WTC11 (cell line): ENCODE measurements around the gene SLC25A45. TPM values are rescaled to one million over a fixed set of nuclear protein-coding genes. Genes with fewer than 3 reads are reported as not detected.

ENCODE experiments used
- ATAC-seq: fragments of 200-7000 bp; cut with Tn5 transposase; 2 replicates; pipeline ENCODE4 v1.10.0; 2021; ENCODE audit warnings: mild to moderate bottlenecking, moderate library complexity
- CTCF ChIA-PET: fragments of 300-600 bp; sonication (Branson Sonifier 250); formaldehyde crosslinking; loops from one replicate; lab custom pipeline; 2021; ENCODE audit warnings: antibody characterized with exemption; lab: Charles Lee
- POLR2A ChIA-PET: fragments of 350-600 bp; sonication (Branson Sonifier 250); formaldehyde crosslinking; loops from one replicate; lab custom pipeline; 2021; ENCODE audit warnings: antibody characterized with exemption; lab: Charles Lee
- DNase-seq: peaks from one replicate; pipeline ENCODE4 v3.0.0; 2021; ENCODE audit warnings: low spot score
- H3K27ac Mint-ChIP-seq: 2 replicates; pipeline ENCODE4 v1.8.0; 2021; ENCODE audit warnings: mixed read lengths
- H3K27me3 Mint-ChIP-seq: 2 replicates; pipeline ENCODE4 v1.8.0; 2021; ENCODE audit warnings: low read depth, mild to moderate bottlenecking, moderate library complexity, mixed read lengths
- H3K36me3 Mint-ChIP-seq: 2 replicates; pipeline ENCODE4 v1.8.0; 2021; ENCODE audit warnings: mixed read lengths
- H3K4me1 Mint-ChIP-seq: 2 replicates; pipeline ENCODE4 v1.8.0; 2022; ENCODE audit warnings: mixed read lengths
- H3K4me3 Mint-ChIP-seq: 2 replicates; pipeline ENCODE4 v1.8.0; 2021; ENCODE audit warnings: mild to moderate bottlenecking, moderate library complexity, mixed read lengths
- H3K9me3 Mint-ChIP-seq: 2 replicates; pipeline ENCODE4 v1.8.0; 2021; ENCODE audit warnings: mixed read lengths
- ATF3 ChIP-seq: sonication (generic); formaldehyde crosslinking; conservative IDR thresholded peaks from 2 replicates; pipeline ENCODE4 v1.8.1; 2022; ENCODE audit warnings: mild to moderate bottlenecking, missing genetic modification reagents
- CREB1 ChIP-seq: sonication (generic); formaldehyde crosslinking; IDR thresholded peaks from 2 replicates; pipeline ENCODE4 v1.8.0; 2023; ENCODE audit warnings: mild to moderate bottlenecking, missing genetic modification reagents
- CREM ChIP-seq: sonication (generic); formaldehyde crosslinking; IDR thresholded peaks from 2 replicates; pipeline ENCODE4 v1.8.1; 2022; ENCODE audit warnings: mild to moderate bottlenecking, missing genetic modification reagents, moderate library complexity
- E2F5 ChIP-seq: sonication (generic); formaldehyde crosslinking; IDR thresholded peaks from 2 replicates; pipeline ENCODE4 v1.8.1; 2022; ENCODE audit warnings: mild to moderate bottlenecking, moderate library complexity, missing genetic modification reagents
- ERG ChIP-seq: fragments of 250-450 bp; sonication (Bioruptor Pico); IDR thresholded peaks from 2 replicates; pipeline ENCODE4 v1.8.0; 2021; ENCODE audit warnings: mild to moderate bottlenecking
- ETV6 ChIP-seq: sonication (generic); formaldehyde crosslinking; IDR thresholded peaks from 2 replicates; pipeline ENCODE4 v1.8.1; 2022; ENCODE audit warnings: mild to moderate bottlenecking, missing genetic modification reagents
- FOXK1 ChIP-seq: sonication (generic); formaldehyde crosslinking; IDR thresholded peaks from 2 replicates; pipeline ENCODE4 v1.8.0; 2022; ENCODE audit warnings: mild to moderate bottlenecking, moderate library complexity, missing genetic modification reagents
- GABPB1 ChIP-seq: sonication (generic); formaldehyde crosslinking; IDR thresholded peaks from 2 replicates; pipeline ENCODE4 v1.8.1; 2023; ENCODE audit warnings: mild to moderate bottlenecking, missing genetic modification reagents
- MAX ChIP-seq: sonication (generic); formaldehyde crosslinking; IDR thresholded peaks from 2 replicates; pipeline ENCODE4 v1.8.0; 2022; ENCODE audit warnings: mild to moderate bottlenecking, missing genetic modification reagents
- MYBL2 ChIP-seq: sonication (generic); formaldehyde crosslinking; IDR thresholded peaks from 2 replicates; pipeline ENCODE4 v1.8.1; 2023; ENCODE audit warnings: mild to moderate bottlenecking, moderate library complexity, missing genetic modification reagents
- NFE2L1 ChIP-seq: sonication (generic); formaldehyde crosslinking; IDR thresholded peaks from 2 replicates; pipeline ENCODE4 v1.8.1; 2023; ENCODE audit warnings: missing genetic modification reagents
- NR1H2 ChIP-seq: sonication (generic); formaldehyde crosslinking; IDR thresholded peaks from 2 replicates; pipeline ENCODE4 v1.9.0; 2021; ENCODE audit warnings: mild to moderate bottlenecking, moderate library complexity, missing genetic modification reagents
- PREB ChIP-seq: sonication (generic); formaldehyde crosslinking; IDR thresholded peaks from 2 replicates; pipeline ENCODE4 v1.8.1; 2022; ENCODE audit warnings: mild to moderate bottlenecking, missing genetic modification reagents, moderate library complexity, borderline replicate concordance
- SMAD3 ChIP-seq: sonication (generic); formaldehyde crosslinking; IDR thresholded peaks from 2 replicates; pipeline ENCODE4 v1.8.0; 2022; ENCODE audit warnings: missing genetic modification reagents, mild to moderate bottlenecking, borderline replicate concordance
- SP1 ChIP-seq: sonication (generic); formaldehyde crosslinking; conservative IDR thresholded peaks from 2 replicates; pipeline ENCODE4 v1.8.1; 2022; ENCODE audit warnings: missing genetic modification reagents
- STAT6 ChIP-seq: sonication (generic); formaldehyde crosslinking; conservative IDR thresholded peaks from 2 replicates; pipeline ENCODE4 v1.8.1; 2023; ENCODE audit warnings: mild to moderate bottlenecking, low read depth, missing genetic modification reagents, moderate library complexity
- TP53 ChIP-seq: sonication (generic); formaldehyde crosslinking; IDR thresholded peaks from 2 replicates; pipeline ENCODE4 v1.8.1; 2023; ENCODE audit warnings: mild to moderate bottlenecking, missing genetic modification reagents
- ZNF219 ChIP-seq: sonication (generic); formaldehyde crosslinking; IDR thresholded peaks from 2 replicates; pipeline ENCODE4 v1.8.0; 2023; ENCODE audit warnings: missing genetic modification reagents, mild to moderate bottlenecking, borderline replicate concordance
- ZNF232 ChIP-seq: sonication (generic); formaldehyde crosslinking; IDR thresholded peaks from 2 replicates; pipeline ENCODE4 v1.8.0; 2022; ENCODE audit warnings: mild to moderate bottlenecking, missing genetic modification reagents
- total RNA-seq: library from RNA; stranded (reverse); gene quantifications from 3 replicates; pipeline ENCODE4 v1.2.3, GENCODE V29; 2021
- TF ChIP-seq, protein P1 (sequence below): sonication (generic); formaldehyde crosslinking; IDR thresholded peaks from 2 replicates; pipeline ENCODE4 v1.8.0; 2022; ENCODE audit warnings: mild to moderate bottlenecking, missing genetic modification reagents
- TF ChIP-seq, protein P2 (sequence below): sonication (generic); formaldehyde crosslinking; IDR thresholded peaks from 2 replicates; pipeline ENCODE4 v1.8.1; 2023; ENCODE audit warnings: mild to moderate bottlenecking, missing genetic modification reagents, moderate library complexity
- TF ChIP-seq, protein P3 (sequence below): sonication (generic); formaldehyde crosslinking; IDR thresholded peaks from 2 replicates; pipeline ENCODE4 v1.8.1; 2023; ENCODE audit warnings: mild to moderate bottlenecking, moderate library complexity, missing genetic modification reagents
- TF ChIP-seq, protein P4 (sequence below): sonication (generic); formaldehyde crosslinking; IDR thresholded peaks from 2 replicates; pipeline ENCODE4 v1.8.0; 2023; ENCODE audit warnings: mild to moderate bottlenecking, missing genetic modification reagents

The SLC25A45 gene
- total RNA-seq, 1 experiment from 2014 or later = 1.7 TPM

GRCh38 chr11:65418681-65419459 is 36.4 kb upstream of the SLC25A45 start:
- CTCF ChIA-PET = interaction anchor here (0.6 to 12.8 kb wide), 11 partner anchors 50 to 175 kb away, joined by 3 to 224 read pairs (median 4); no protein-coding TSS in a partner anchor
- POLR2A ChIA-PET = interaction anchor here (0.6 to 10.9 kb wide), 9 partner anchors 17 to 685 kb away, joined by 4 to 175 read pairs (median 13); partner anchors contain the start of genes CDC42EP2 and MALAT1
- ATAC-seq (peak; percentile 66), DNase-seq (peak; percentile 90)
- Mint-ChIP-seq H3K4me1 (peaks cover 76% of the 10 kb centered on the region), H3K36me3 (no peaks in the 10 kb centered on the region), H3K27me3 (0 out of 2 replicates have a peak, but pooled peaks cover 2% of the 10 kb centered on the region), H3K4me3 (peak overlapping the region; percentile 3), H3K27ac (peak overlapping the region; percentile 100), H3K9me3 (no peaks in the 10 kb centered on the region)
- TF ChIP-seq, protein P1, sequence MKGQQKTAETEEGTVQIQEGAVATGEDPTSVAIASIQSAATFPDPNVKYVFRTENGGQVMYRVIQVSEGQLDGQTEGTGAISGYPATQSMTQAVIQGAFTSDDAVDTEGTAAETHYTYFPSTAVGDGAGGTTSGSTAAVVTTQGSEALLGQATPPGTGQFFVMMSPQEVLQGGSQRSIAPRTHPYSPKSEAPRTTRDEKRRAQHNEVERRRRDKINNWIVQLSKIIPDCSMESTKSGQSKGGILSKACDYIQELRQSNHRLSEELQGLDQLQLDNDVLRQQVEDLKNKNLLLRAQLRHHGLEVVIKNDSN = peak; percentile 94
- no peak for TF ChIP-seq ATF3 (CRISPR knock-in tag)
- peak; percentile 76 for TF ChIP-seq CREM (CRISPR knock-in tag)
- no peak for TF ChIP-seq NR1H2 (CRISPR knock-in tag)
- TF ChIP-seq SP1 (CRISPR knock-in tag) = peak; percentile 80
- TF ChIP-seq CREB1 = 0 out of 2 replicates have a peak, but pooled peaks have one; percentile 57
- TF ChIP-seq ETV6 (CRISPR knock-in tag) = no peak; the same call in 1 of the 2 replicates
- peak; percentile 91 for TF ChIP-seq MAX (CRISPR knock-in tag)
- no peak for TF ChIP-seq STAT6 (CRISPR knock-in tag)
- peak; percentile 62; the same call in 1 of the 2 replicates for TF ChIP-seq SMAD3 (CRISPR knock-in tag)
- TF ChIP-seq, protein P2, sequence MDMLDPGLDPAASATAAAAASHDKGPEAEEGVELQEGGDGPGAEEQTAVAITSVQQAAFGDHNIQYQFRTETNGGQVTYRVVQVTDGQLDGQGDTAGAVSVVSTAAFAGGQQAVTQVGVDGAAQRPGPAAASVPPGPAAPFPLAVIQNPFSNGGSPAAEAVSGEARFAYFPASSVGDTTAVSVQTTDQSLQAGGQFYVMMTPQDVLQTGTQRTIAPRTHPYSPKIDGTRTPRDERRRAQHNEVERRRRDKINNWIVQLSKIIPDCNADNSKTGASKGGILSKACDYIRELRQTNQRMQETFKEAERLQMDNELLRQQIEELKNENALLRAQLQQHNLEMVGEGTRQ = peak; percentile 91
- peak; percentile 99 for TF ChIP-seq NFE2L1
- TF ChIP-seq ZNF232 (CRISPR knock-in tag) = peak; percentile 55; the same call in 1 of the 2 replicates
- peak; percentile 66 for TF ChIP-seq FOXK1
- peak; percentile 75 for TF ChIP-seq E2F5
- TF ChIP-seq ZNF219 (CRISPR knock-in tag) = no peak
- TF ChIP-seq PREB (CRISPR knock-in tag) = 0 out of 2 replicates have a peak, but pooled peaks have one; percentile 66
- TF ChIP-seq, protein P3, sequence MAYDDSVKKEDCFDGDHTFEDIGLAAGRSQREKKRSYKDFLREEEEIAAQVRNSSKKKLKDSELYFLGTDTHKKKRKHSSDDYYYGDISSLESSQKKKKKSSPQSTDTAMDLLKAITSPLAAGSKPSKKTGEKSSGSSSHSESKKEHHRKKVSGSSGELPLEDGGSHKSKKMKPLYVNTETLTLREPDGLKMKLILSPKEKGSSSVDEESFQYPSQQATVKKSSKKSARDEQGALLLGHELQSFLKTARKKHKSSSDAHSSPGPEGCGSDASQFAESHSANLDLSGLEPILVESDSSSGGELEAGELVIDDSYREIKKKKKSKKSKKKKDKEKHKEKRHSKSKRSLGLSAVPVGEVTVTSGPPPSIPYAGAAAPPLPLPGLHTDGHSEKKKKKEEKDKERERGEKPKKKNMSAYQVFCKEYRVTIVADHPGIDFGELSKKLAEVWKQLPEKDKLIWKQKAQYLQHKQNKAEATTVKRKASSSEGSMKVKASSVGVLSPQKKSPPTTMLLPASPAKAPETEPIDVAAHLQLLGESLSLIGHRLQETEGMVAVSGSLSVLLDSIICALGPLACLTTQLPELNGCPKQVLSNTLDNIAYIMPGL (CRISPR knock-in tag) = 0 out of 2 replicates have a peak, but pooled peaks have one; percentile 46
- TF ChIP-seq ERG (CRISPR knock-in tag) = no peak
- TF ChIP-seq GABPB1 (CRISPR knock-in tag) = peak; percentile 76
- no peak for TF ChIP-seq TP53 (CRISPR knock-in tag)
- TF ChIP-seq, protein P4, sequence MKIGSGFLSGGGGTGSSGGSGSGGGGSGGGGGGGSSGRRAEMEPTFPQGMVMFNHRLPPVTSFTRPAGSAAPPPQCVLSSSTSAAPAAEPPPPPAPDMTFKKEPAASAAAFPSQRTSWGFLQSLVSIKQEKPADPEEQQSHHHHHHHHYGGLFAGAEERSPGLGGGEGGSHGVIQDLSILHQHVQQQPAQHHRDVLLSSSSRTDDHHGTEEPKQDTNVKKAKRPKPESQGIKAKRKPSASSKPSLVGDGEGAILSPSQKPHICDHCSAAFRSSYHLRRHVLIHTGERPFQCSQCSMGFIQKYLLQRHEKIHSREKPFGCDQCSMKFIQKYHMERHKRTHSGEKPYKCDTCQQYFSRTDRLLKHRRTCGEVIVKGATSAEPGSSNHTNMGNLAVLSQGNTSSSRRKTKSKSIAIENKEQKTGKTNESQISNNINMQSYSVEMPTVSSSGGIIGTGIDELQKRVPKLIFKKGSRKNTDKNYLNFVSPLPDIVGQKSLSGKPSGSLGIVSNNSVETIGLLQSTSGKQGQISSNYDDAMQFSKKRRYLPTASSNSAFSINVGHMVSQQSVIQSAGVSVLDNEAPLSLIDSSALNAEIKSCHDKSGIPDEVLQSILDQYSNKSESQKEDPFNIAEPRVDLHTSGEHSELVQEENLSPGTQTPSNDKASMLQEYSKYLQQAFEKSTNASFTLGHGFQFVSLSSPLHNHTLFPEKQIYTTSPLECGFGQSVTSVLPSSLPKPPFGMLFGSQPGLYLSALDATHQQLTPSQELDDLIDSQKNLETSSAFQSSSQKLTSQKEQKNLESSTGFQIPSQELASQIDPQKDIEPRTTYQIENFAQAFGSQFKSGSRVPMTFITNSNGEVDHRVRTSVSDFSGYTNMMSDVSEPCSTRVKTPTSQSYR (CRISPR knock-in tag) = peak; percentile 29; the same call in 1 of the 2 replicates
- TF ChIP-seq MYBL2 (CRISPR knock-in tag) = peak; percentile 80; the same call in 1 of the 2 replicates
